ENCODE data around the gene FAM163B.

Gene FAM163B

GRCh38 chr9:133616643-133617405, 7.6 kb upstream of the FAM163B start:
- Histone ChIP-seq H3K9ac (ENCODE audit: low read length) (no peak overlapping the region), H3F3A (ENCODE audit: insufficient read depth, low read length) (no peaks in the 10 kb centered on the region), H3K27me3 (ENCODE audit: insufficient read depth, low read length) (no peaks in the 10 kb centered on the region), H3K27ac (ENCODE audit: low read depth, low read length, poor library complexity, severe bottlenecking) (no peak overlapping the region), H3K79me2 (ENCODE audit: insufficient read depth, low read length) (no peaks in the 10 kb centered on the region), H3K36me3 (ENCODE audit: insufficient read depth, low read length) (no peaks in the 10 kb centered on the region), H3K4me2 (ENCODE audit: low read length) (no peak overlapping the region), H3K4me3 (ENCODE audit: low read depth, low read length, poor library complexity, severe bottlenecking) (no peak overlapping the region), H3K4me1 (ENCODE audit: insufficient read depth, low read length, severe bottlenecking) (no peaks in the 10 kb centered on the region), H3K9me3 (ENCODE audit: low read length) (no peaks in the 10 kb centered on the region), H4K20me1 (ENCODE audit: insufficient read depth, low read length) (no peaks in the 10 kb centered on the region), H2AFZ (ENCODE audit: low read length) (no peak overlapping the region), H3K9me2 (ENCODE audit: low read depth, low read length) (no peaks in the 10 kb centered on the region)
- TF ChIP-seq EZH2 (IDR thresholded peaks at IDR 0.05; ENCODE audit: borderline replicate concordance, low read length) = no peak
- no peak for TF ChIP-seq CTCF (IDR thresholded peaks at IDR 0.05; ENCODE audit: low read length)

GRCh38 chr9:133615606-133616188, 6.5 kb upstream of the FAM163B start:
- Histone ChIP-seq H3K9me3 (ENCODE audit: low read length) (no peaks in the 10 kb centered on the region), H4K20me1 (ENCODE audit: insufficient read depth, low read length) (no peaks in the 10 kb centered on the region), H3F3A (ENCODE audit: insufficient read depth, low read length) (no peaks in the 10 kb centered on the region), H2AFZ (ENCODE audit: low read length) (no peak overlapping the region), H3K4me3 (ENCODE audit: low read depth, low read length, poor library complexity, severe bottlenecking) (no peak overlapping the region), H3K9me2 (ENCODE audit: low read depth, low read length) (no peaks in the 10 kb centered on the region), H3K27me3 (ENCODE audit: insufficient read depth, low read length) (no peaks in the 10 kb centered on the region), H3K4me2 (ENCODE audit: low read length) (no peak overlapping the region), H3K79me2 (ENCODE audit: insufficient read depth, low read length) (no peaks in the 10 kb centered on the region), H3K4me1 (ENCODE audit: insufficient read depth, low read length, severe bottlenecking) (no peaks in the 10 kb centered on the region), H3K36me3 (ENCODE audit: insufficient read depth, low read length) (no peaks in the 10 kb centered on the region), H3K9ac (ENCODE audit: low read length) (no peak overlapping the region), H3K27ac (ENCODE audit: low read depth, low read length, poor library complexity, severe bottlenecking) (no peak overlapping the region)
- TF ChIP-seq CTCF (IDR thresholded peaks at IDR 0.05; ENCODE audit: low read length) (no peak), EZH2 (IDR thresholded peaks at IDR 0.05; ENCODE audit: borderline replicate concordance, low read length) (no peak)

GRCh38 chr9:133615186-133615585, 6.0 kb upstream of the FAM163B start:
- H3K36me3 ChIP-seq (ENCODE audit: insufficient read depth, low read length) = no peaks in the 10 kb centered on the region
- no peaks in the 10 kb centered on the region for H3K9me3 ChIP-seq (ENCODE audit: low read length)
- H3K9ac ChIP-seq (ENCODE audit: low read length) = no peak overlapping the region
- H3F3A ChIP-seq (ENCODE audit: insufficient read depth, low read length) = no peaks in the 10 kb centered on the region
- no peaks in the 10 kb centered on the region for H3K9me2 ChIP-seq (ENCODE audit: low read depth, low read length)
- H3K4me2 ChIP-seq (ENCODE audit: low read length) = no peak overlapping the region
- H3K27me3 ChIP-seq (ENCODE audit: insufficient read depth, low read length) = no peaks in the 10 kb centered on the region
- H3K4me1 ChIP-seq (ENCODE audit: insufficient read depth, low read length, severe bottlenecking) = no peaks in the 10 kb centered on the region
- H4K20me1 ChIP-seq (ENCODE audit: insufficient read depth, low read length) = no peaks in the 10 kb centered on the region
- no peak overlapping the region for H3K27ac ChIP-seq (ENCODE audit: low read depth, low read length, poor library complexity, severe bottlenecking)
- no peak overlapping the region for H2AFZ ChIP-seq (ENCODE audit: low read length)
- H3K79me2 ChIP-seq (ENCODE audit: insufficient read depth, low read length) = no peaks in the 10 kb centered on the region
- TF ChIP-seq CTCF (IDR thresholded peaks at IDR 0.05; ENCODE audit: low read length) (no peak), EZH2 (IDR thresholded peaks at IDR 0.05; ENCODE audit: borderline replicate concordance, low read length) (no peak)
- no peak overlapping the region for H3K4me3 ChIP-seq (ENCODE audit: low read depth, low read length, poor library complexity, severe bottlenecking)
